Activated CD4-positive, alpha-beta T cell treated with anti-CD3 and anti-CD28 coated beads, Interleukin-2, amount 50 U/mL, for 1 hour (primary cell): ENCODE results near the gene SOX10.

Experiments used
- DNase-seq: peaks from one replicate; pipeline ENCODE4 v3.0.0-alpha.2; 2020

SOX10 gene

GRCh38 chr22:38016182-38017151, 32.1 kb upstream of the SOX10 start:
- no peak for DNase-seq

GRCh38 chr22:38014083-38014482, 29.7 kb upstream of the SOX10 start:
- no peak for DNase-seq

- no peak for DNase-seq
Observed at GRCh38 chr22:38012604-38013072, 28.3 kb upstream of the SOX10 start.

GRCh38 chr22:38009000-38009806, 24.8 kb upstream of the SOX10 start:
- DNase-seq, result no peak

GRCh38 chr22:38007330-38007902, 23.1 kb upstream of the SOX10 start:
- DNase-seq, result no peak

GRCh38 chr22:38006906-38007305, 22.6 kb upstream of the SOX10 start:
- no peak for DNase-seq

- DNase-seq, result no peak
Observed at GRCh38 chr22:38005943-38006342, 21.6 kb upstream of the SOX10 start.

GRCh38 chr22:37999640-38000272, 15.4 kb upstream of the SOX10 start:
- no peak for DNase-seq

- no peak for DNase-seq
Observed at GRCh38 chr22:37999236-37999635, 14.9 kb upstream of the SOX10 start.

GRCh38 chr22:37998543-37998942, 14.2 kb upstream of the SOX10 start:
- DNase-seq, result no peak

GRCh38 chr22:37996515-37997246, 12.3 kb upstream of the SOX10 start:
- no peak for DNase-seq

GRCh38 chr22:37996079-37996478, 11.7 kb upstream of the SOX10 start:
- no peak for DNase-seq

- DNase-seq, result no peak
Observed at GRCh38 chr22:37995460-37995859, 11.1 kb upstream of the SOX10 start.

- no peak for DNase-seq
Observed at GRCh38 chr22:37994982-37995381, 10.6 kb upstream of the SOX10 start.

GRCh38 chr22:37994049-37994448, 9.7 kb upstream of the SOX10 start:
- DNase-seq, result no peak

- no peak for DNase-seq
Observed at GRCh38 chr22:37991731-37992442, 7.5 kb upstream of the SOX10 start.

GRCh38 chr22:37990862-37991261, 6.5 kb upstream of the SOX10 start:
- DNase-seq, result no peak

GRCh38 chr22:37990301-37990700, 5.9 kb upstream of the SOX10 start:
- no peak for DNase-seq

- DNase-seq, result no peak
Observed at GRCh38 chr22:37989146-37990045, 5.0 kb upstream of the SOX10 start.

GRCh38 chr22:37986371-37986770, 2.0 kb upstream of the SOX10 start:
- DNase-seq, result no peak
